Type B pancreatic cell (in vitro differentiated cells): ENCODE measurements around the gene SEMA7A. TPM values are rescaled to one million over a fixed set of nuclear protein-coding genes. Genes with fewer than 3 reads are reported as not detected.

Source experiments
- DNase-seq: peaks from one replicate; pipeline ENCODE4 v3.0.0; 2021; ENCODE audit warnings: mixed read lengths; ENCODE audit not compliant: unreplicated experiment; ENCODE audit errors: extremely low spot score
- H3K27ac Mint-ChIP-seq: 2 replicates; pipeline ENCODE4 v1.8.0; 2021; ENCODE audit warnings: mild to moderate bottlenecking, mixed read lengths
- H3K27me3 Mint-ChIP-seq: 2 replicates; pipeline ENCODE4 v1.8.0; 2021; ENCODE audit warnings: mixed read lengths
- H3K36me3 Mint-ChIP-seq: 2 replicates; pipeline ENCODE4 v1.8.0; 2021; ENCODE audit warnings: mixed read lengths
- H3K4me1 Mint-ChIP-seq: one replicate; pipeline ENCODE4 v1.8.0; 2021; ENCODE audit warnings: mixed read lengths; ENCODE audit not compliant: unreplicated experiment
- H3K4me3 Mint-ChIP-seq: 2 replicates; pipeline ENCODE4 v1.8.0; 2021; ENCODE audit warnings: mild to moderate bottlenecking, mixed read lengths
- H3K9me3 Mint-ChIP-seq: 2 replicates; pipeline ENCODE4 v1.8.0; 2021; ENCODE audit warnings: mixed read lengths
- CTCF ChIP-seq: fragments of 200-600 bp; sonication (generic); conservative IDR thresholded peaks from 2 replicates; pipeline ENCODE4 v1.5.0; 2021; ENCODE audit warnings: antibody characterized with exemption, mild to moderate bottlenecking
- total RNA-seq: library from RNA; stranded (reverse); gene quantifications from 2 replicates; pipeline ENCODE4 v1.2.1, GENCODE V29; 2021; ENCODE audit warnings: low replicate concordance

Gene SEMA7A
- total RNA-seq, 1 donor from 2014 or later: 6.3 TPM

GRCh38 chr15:74402873-74403587, 30.7 kb downstream of the SEMA7A start:
- DNase-seq: no peak
- no peak overlapping the region for H3K4me3 Mint-ChIP-seq
- peaks cover 17% of the 10 kb centered on the region for H3K4me1 Mint-ChIP-seq
- no peaks in the 10 kb centered on the region for H3K36me3 Mint-ChIP-seq
- peaks cover 2% of the 10 kb centered on the region for H3K27me3 Mint-ChIP-seq
- TF ChIP-seq CTCF: no peak
- no peak overlapping the region for H3K27ac Mint-ChIP-seq
- no peaks in the 10 kb centered on the region for H3K9me3 Mint-ChIP-seq

- TF ChIP-seq CTCF: no peak
- Mint-ChIP-seq H3K36me3 (no peaks in the 10 kb centered on the region), H3K4me3 (no peak overlapping the region), H3K27ac (no peak overlapping the region), H3K9me3 (no peaks in the 10 kb centered on the region), H3K27me3 (peaks cover 2% of the 10 kb centered on the region), H3K4me1 (peaks cover 16% of the 10 kb centered on the region)
- no peak for DNase-seq
Observed at GRCh38 chr15:74402337-74402841, 31.4 kb downstream of the SEMA7A start.

- no peak for TF ChIP-seq CTCF
- Mint-ChIP-seq H3K27ac (peak overlapping the region; percentile 31), H3K4me1 (peaks cover 12% of the 10 kb centered on the region), H3K9me3 (no peaks in the 10 kb centered on the region), H3K4me3 (no peak overlapping the region), H3K27me3 (no peaks in the 10 kb centered on the region), H3K36me3 (no peaks in the 10 kb centered on the region)
- no peak for DNase-seq
Observed at GRCh38 chr15:74400915-74401757, 32.6 kb downstream of the SEMA7A start.

GRCh38 chr15:74400313-74400860, 33.4 kb downstream of the SEMA7A start:
- no peak for TF ChIP-seq CTCF
- no peak overlapping the region for H3K27ac Mint-ChIP-seq
- H3K9me3 Mint-ChIP-seq: no peaks in the 10 kb centered on the region
- no peak for DNase-seq
- H3K36me3 Mint-ChIP-seq: no peaks in the 10 kb centered on the region
- no peak overlapping the region for H3K4me3 Mint-ChIP-seq
- H3K27me3 Mint-ChIP-seq: no peaks in the 10 kb centered on the region
- H3K4me1 Mint-ChIP-seq: peaks cover 16% of the 10 kb centered on the region

GRCh38 chr15:74399511-74400312, 34.0 kb downstream of the SEMA7A start:
- Mint-ChIP-seq H3K4me1 (peaks cover 16% of the 10 kb centered on the region), H3K4me3 (no peak overlapping the region), H3K27me3 (no peaks in the 10 kb centered on the region), H3K27ac (no peak overlapping the region), H3K36me3 (no peaks in the 10 kb centered on the region), H3K9me3 (no peaks in the 10 kb centered on the region)
- no peak for TF ChIP-seq CTCF
- DNase-seq: no peak
